PC-9 (cell line): ENCODE measurements around the gene TMEM176B. TPM values are rescaled to one million over a fixed set of nuclear protein-coding genes. Genes with fewer than 3 reads are reported as not detected.
A peak's percentile ranks its signal among the peaks of the same experiment; 100 is the strongest.

Experiments
- BruUV-seq: library from RNA; stranded (reverse); fragments of 400-500 nt; replicated peaks from 2 replicates; lab custom pipeline; 2021; lab: Mats Ljungman, UMichigan
- CTCF ChIA-PET: fragments of 300-600 bp; sonication (Branson Sonifier 250); formaldehyde crosslinking; loops from one replicate; lab custom pipeline; 2022; ENCODE audit warnings: antibody characterized with exemption; lab: Charles Lee
- POLR2A ChIA-PET: fragments of 300-600 bp; sonication (Branson Sonifier 250); formaldehyde crosslinking; loops from one replicate; lab custom pipeline; 2022; ENCODE audit warnings: antibody characterized with exemption; ENCODE audit not compliant: unreplicated experiment; lab: Charles Lee
- DNase-seq, 2 experiments: peaks; one replicate each; pipeline versions ENCODE4 v3.0.0 to v3.0.0-alpha.2; 2015 to 2022; ENCODE audit warnings: mixed read lengths in 1 of 2
- H2AFZ ChIP-seq: fragments of 200-600 bp; sonication (generic); 2 replicates; pipeline ENCODE4 v1.8.1; 2017; ENCODE audit warnings: antibody characterized with exemption
- H3F3A ChIP-seq: fragments of 200-600 bp; sonication (generic); 2 replicates; pipeline ENCODE4 v1.8.1; 2017; ENCODE audit warnings: antibody characterized with exemption, mild to moderate bottlenecking, low read depth; ENCODE audit not compliant: insufficient read depth
- H3K27ac ChIP-seq: fragments of 200-600 bp; sonication (generic); 2 replicates; pipeline ENCODE4 v1.6.1; 2016; ENCODE audit warnings: mixed run types
- H3K27me3 ChIP-seq: fragments of 200-600 bp; sonication (generic); 2 replicates; pipeline ENCODE4 v1.6.1; 2016; ENCODE audit warnings: low read depth, mixed run types; ENCODE audit not compliant: insufficient read depth
- H3K36me3 ChIP-seq: fragments of 200-600 bp; sonication (generic); 2 replicates; pipeline ENCODE4 v1.6.1; 2016; ENCODE audit warnings: low read depth, mixed run types
- H3K4me1 ChIP-seq: fragments of 200-600 bp; sonication (generic); replicated peaks from 2 replicates; pipeline ENCODE4 v1.6.1; 2016; ENCODE audit warnings: mixed run types; ENCODE audit not compliant: insufficient read depth
- H3K4me2 ChIP-seq: fragments of 200-600 bp; sonication (generic); 2 replicates; pipeline ENCODE4 v1.6.1; 2017; ENCODE audit warnings: mixed run types
- H3K4me3 ChIP-seq: fragments of 200-600 bp; sonication (generic); 2 replicates; pipeline ENCODE4 v1.6.1; 2016; ENCODE audit warnings: mixed run types
- H3K79me2 ChIP-seq: fragments of 200-600 bp; sonication (generic); 2 replicates; pipeline ENCODE4 v1.6.1; 2017; ENCODE audit warnings: low read depth, mixed run types
- H3K9me2 ChIP-seq: fragments of 200-600 bp; sonication (generic); 2 replicates; pipeline ENCODE4 v1.8.1; 2017; ENCODE audit warnings: mild to moderate bottlenecking; ENCODE audit not compliant: insufficient read depth
- H3K9me3 ChIP-seq: fragments of 200-600 bp; sonication (generic); 2 replicates; pipeline ENCODE4 v1.8.1; 2016; ENCODE audit warnings: low read depth; ENCODE audit not compliant: insufficient read depth
- H4K20me1 ChIP-seq: fragments of 200-600 bp; sonication (generic); 2 replicates; pipeline ENCODE4 v1.8.1; 2017; ENCODE audit not compliant: insufficient read depth
- CTCF ChIP-seq: fragments of 200-600 bp; sonication (generic); conservative IDR thresholded peaks from 2 replicates; pipeline ENCODE4 v1.6.1; 2017; ENCODE audit warnings: mixed run types, antibody characterized with exemption, mild to moderate bottlenecking, moderate library complexity
- EZH2 ChIP-seq: fragments of 200-600 bp; sonication (generic); IDR thresholded peaks from 2 replicates; pipeline ENCODE4 v1.8.0; 2017; ENCODE audit warnings: antibody characterized with exemption, low read depth
- intact Hi-C: fragments of 100-400 bp; cut with micrococcal nuclease; formaldehyde crosslinking; loops from one replicate; pipeline ENCODE4 v1.10.0; 2022; ENCODE audit not compliant: unreplicated experiment
- total RNA-seq: library from RNA; stranded (reverse); gene quantifications from 2 replicates; pipeline ENCODE4 v1.2.3, GENCODE V29; 2021

TMEM176B gene
- total RNA-seq, 1 experiment from 2014 or later: 1.9 TPM

- Histone ChIP-seq H4K20me1 (no peaks in the 10 kb centered on the region), H3K27me3 (peaks cover 54% of the 10 kb centered on the region), H3K4me3 (no peak overlapping the region), H3K9me2 (no peaks in the 10 kb centered on the region), H3K27ac (no peak overlapping the region), H3K4me1 (no peaks in the 10 kb centered on the region), H3K9me3 (no peaks in the 10 kb centered on the region), H2AFZ (no peak overlapping the region), H3K36me3 (no peaks in the 10 kb centered on the region), H3K79me2 (no peaks in the 10 kb centered on the region), H3F3A (no peaks in the 10 kb centered on the region), H3K4me2 (no peak overlapping the region)
- BruUV-seq: no TSS peak
- intact Hi-C loops: no loop called here
- DNase-seq: no peak
- ChIA-PET CTCF (no interaction called here), POLR2A (no interaction called here)
- TF ChIP-seq CTCF (no peak), EZH2 (no peak)
Observed at GRCh38 chr7:150828384-150828783, 28.2 kb upstream of the TMEM176B start.

GRCh38 chr7:150826061-150826849 lies 26.1 kb upstream of the TMEM176B start:
- Histone ChIP-seq H3K4me2 (no peak overlapping the region), H3K4me3 (no peak overlapping the region), H4K20me1 (no peaks in the 10 kb centered on the region), H3K27me3 (peaks cover 57% of the 10 kb centered on the region), H3K79me2 (no peaks in the 10 kb centered on the region), H3K36me3 (no peaks in the 10 kb centered on the region), H2AFZ (no peak overlapping the region), H3K9me2 (no peaks in the 10 kb centered on the region), H3K9me3 (no peaks in the 10 kb centered on the region), H3K27ac (no peak overlapping the region), H3K4me1 (no peaks in the 10 kb centered on the region), H3F3A (no peaks in the 10 kb centered on the region)
- CTCF ChIA-PET: interaction anchor here (0.6 kb wide), 1 partner anchor 1327 kb away, joined by 6 read pairs; no protein-coding TSS in a partner anchor
- intact Hi-C loops: no loop called here
- POLR2A ChIA-PET: no interaction called here
- BruUV-seq: no TSS peak
- DNase-seq: peak in 1 of 2 experiments; percentile 38
- TF ChIP-seq EZH2 (no peak), CTCF (no peak)

GRCh38 chr7:150824379-150825177 lies 24.4 kb upstream of the TMEM176B start:
- no peak overlapping the region for H3K4me2 ChIP-seq
- intact Hi-C loops: no loop called here
- H3K9me2 ChIP-seq: no peaks in the 10 kb centered on the region
- H3K4me3 ChIP-seq: no peak overlapping the region
- no peaks in the 10 kb centered on the region for H3K79me2 ChIP-seq
- TF ChIP-seq CTCF (no peak), EZH2 (no peak)
- no peaks in the 10 kb centered on the region for H3F3A ChIP-seq
- H2AFZ ChIP-seq: no peak overlapping the region
- no peaks in the 10 kb centered on the region for H4K20me1 ChIP-seq
- H3K9me3 ChIP-seq: no peaks in the 10 kb centered on the region
- ChIA-PET CTCF (interaction anchor here (0.7 kb wide), 2 partner anchors 31 to 86 kb away, joined by 3 read pairs; no protein-coding TSS in a partner anchor), POLR2A (no interaction called here)
- no peak overlapping the region for H3K27ac ChIP-seq
- no TSS peak for BruUV-seq
- peak in 1 of 2 experiments; percentile 43 for DNase-seq
- H3K36me3 ChIP-seq: no peaks in the 10 kb centered on the region
- peaks cover 57% of the 10 kb centered on the region for H3K27me3 ChIP-seq
- H3K4me1 ChIP-seq: no peaks in the 10 kb centered on the region
